Choroid plexus epithelial cell (primary cell): ENCODE data around the gene RNF181.
"Not testable (repeated sequence)": the region's sequence is repeated elsewhere in the genome, so short reads cannot be mapped to it uniquely, and the experiment has no call there.

ENCODE experiments used
- DNase-seq: peaks from one replicate; pipeline ENCODE4 v3.0.0-alpha.2; 2010; ENCODE audit warnings: low read depth
- H3K4me3 ChIP-seq: 2 replicates; pipeline ENCODE4 v1.5.1; 2011; ENCODE audit warnings: low read depth, mild to moderate bottlenecking, control low read depth, low read length, moderate library complexity
- CTCF ChIP-seq: conservative IDR thresholded peaks from 2 replicates; pipeline ENCODE4 v1.5.1; 2011; ENCODE audit warnings: low read depth, mild to moderate bottlenecking, control low read depth, inconsistent platforms, low read length, moderate library complexity

RNF181 gene

GRCh38 chr2:85549826-85550225 is 45.7 kb upstream of the RNF181 start:
- TF ChIP-seq CTCF, result no peak
- H3K4me3 ChIP-seq, result no peak overlapping the region
- DNase-seq, result peak; percentile 96

- H3K4me3 ChIP-seq, result no peak overlapping the region
- no peak for TF ChIP-seq CTCF
- no peak for DNase-seq
Observed at GRCh38 chr2:85550486-85550885, 45.1 kb upstream of the RNF181 start.

- TF ChIP-seq CTCF, result peak; percentile 96
- H3K4me3 ChIP-seq, result no peak overlapping the region
- peak; percentile 85 for DNase-seq
Observed at GRCh38 chr2:85551698-85552678, 43.6 kb upstream of the RNF181 start.

DNA sequence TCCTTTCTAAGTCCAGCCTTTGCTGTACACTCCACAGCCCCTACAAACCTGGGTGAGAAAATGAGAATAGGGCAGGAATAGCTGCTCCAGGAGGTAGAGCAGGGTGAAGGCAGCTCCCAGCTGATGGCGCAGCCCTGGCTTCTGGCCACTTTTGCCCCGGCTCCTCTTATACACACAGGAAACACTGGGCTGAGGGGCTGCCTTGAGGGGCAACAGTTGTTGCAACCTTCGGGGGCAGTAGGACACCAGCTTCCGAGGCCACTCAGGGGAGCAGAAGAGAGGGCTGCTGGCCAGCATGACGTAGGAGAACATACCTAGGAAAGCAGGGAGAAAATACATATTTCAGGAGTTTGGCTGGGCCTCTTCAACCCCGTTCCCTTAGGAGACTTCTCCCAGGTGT is 42.4 kb upstream of the RNF181 start:
- DNase-seq, result no peak
- no peak overlapping the region for H3K4me3 ChIP-seq
- TF ChIP-seq CTCF, result no peak

GRCh38 chr2:85554980-85555612 is 40.4 kb upstream of the RNF181 start:
- H3K4me3 ChIP-seq, result no peak overlapping the region
- no peak for DNase-seq
- no peak for TF ChIP-seq CTCF

- no peak overlapping the region for H3K4me3 ChIP-seq
- no peak for TF ChIP-seq CTCF
- no peak for DNase-seq
Observed at GRCh38 chr2:85557130-85557529, 38.4 kb upstream of the RNF181 start.

- H3K4me3 ChIP-seq, result no peak overlapping the region
- DNase-seq, result no peak
- TF ChIP-seq CTCF, result no peak
Observed at GRCh38 chr2:85558160-85558559, 37.4 kb upstream of the RNF181 start.

DNA sequence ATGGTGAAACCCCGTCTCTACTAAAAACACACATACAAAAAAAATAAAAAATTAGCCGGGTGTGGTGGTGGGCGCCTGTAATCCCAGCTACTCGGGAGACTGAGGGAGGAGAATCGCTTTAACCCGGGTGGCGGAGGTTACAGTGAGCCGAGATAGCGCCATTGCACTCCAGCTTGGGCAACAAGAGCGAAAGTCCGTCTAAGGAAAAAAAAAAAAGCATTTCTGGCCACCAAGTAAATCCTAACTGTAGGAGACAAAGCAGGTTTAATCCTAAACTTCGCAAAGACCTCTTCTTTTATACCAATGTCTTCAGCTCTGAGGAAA is 35.2 kb upstream of the RNF181 start:
- peak overlapping the region; percentile 71 for H3K4me3 ChIP-seq
- not testable (repeated sequence) for DNase-seq
